CD14-positive monocyte (primary cell): ENCODE data around the gene C20orf204. TPM values are rescaled to one million over a fixed set of nuclear protein-coding genes. Genes with fewer than 3 reads are reported as not detected.
A peak's percentile ranks its signal among the peaks of the same experiment; 100 is the strongest.
"Not testable (repeated sequence)": the region's sequence is repeated elsewhere in the genome, so short reads cannot be mapped to it uniquely, and the experiment has no call there.

Source experiments
- DNase-seq, 3 donors: peaks; one replicate each; pipeline ENCODE4 v3.0.0-alpha.2; 2011 to 2022
- H2AFZ ChIP-seq: 2 replicates; pipeline ENCODE4 v1.6.0; 2012; ENCODE audit warnings: mild to moderate bottlenecking, low read depth, low read length, inconsistent platforms; ENCODE audit not compliant: insufficient read depth, poor library complexity, severe bottlenecking
- H3K27ac ChIP-seq, 2 donors: 1 replicate in 1 of 2; 2 replicates in 1 of 2; pipeline ENCODE4 v1.5.1; 2012 to 2013; ENCODE audit warnings: low read length in 2 of 2, control low read depth in 1 of 2, inconsistent platforms in 1 of 2, low read depth in 1 of 2, mild to moderate bottlenecking in 1 of 2
- H3K27me3 ChIP-seq, 2 donors: one replicate each; pipeline versions ENCODE4 v1.6.0 to v1.6.1; 2011 to 2013; ENCODE audit warnings: low read length in 2 of 2; ENCODE audit not compliant: control insufficient read depth in 2 of 2, insufficient read depth in 2 of 2
- H3K36me3 ChIP-seq, 2 donors: replicated peaks in 1 of 2; 1 replicate in 1 of 2; 2 replicates in 1 of 2; pipeline versions ENCODE4 v1.5.1 to v1.6.1; 2012 to 2013; ENCODE audit warnings: low read length in 2 of 2, control low read depth in 1 of 2, inconsistent platforms in 1 of 2, mild to moderate bottlenecking in 1 of 2; ENCODE audit not compliant: insufficient read depth in 2 of 2, control insufficient read depth in 1 of 2
- H3K4me1 ChIP-seq, 2 donors: 1 replicate in 1 of 2; 2 replicates in 1 of 2; pipeline versions ENCODE4 v1.5.1 to v1.6.1; 2012 to 2013; ENCODE audit warnings: low read length in 2 of 2, control low read depth in 1 of 2, inconsistent platforms in 1 of 2, mild to moderate bottlenecking in 1 of 2, moderate library complexity in 1 of 2; ENCODE audit not compliant: insufficient read depth in 2 of 2, control insufficient read depth in 1 of 2
- H3K4me2 ChIP-seq: replicated peaks from 2 replicates; pipeline ENCODE3; 2012; ENCODE audit warnings: low read length, moderate library complexity, mild to moderate bottlenecking; ENCODE audit not compliant: poor library complexity, severe bottlenecking; ENCODE audit errors: extremely low read depth
- H3K4me3 ChIP-seq, 3 experiments: fragments of 200-600 bp in 1 of 3; sonication (generic) in 1 of 3; replicated peaks in 1 of 3; 1 replicate in 2 of 3; 2 replicates in 1 of 3; pipeline ENCODE4 v1.5.1; 2011 to 2013; ENCODE audit warnings: low read length in 3 of 3, mild to moderate bottlenecking in 3 of 3, control low read depth in 2 of 3, low read depth in 2 of 3, inconsistent platforms in 1 of 3, moderate library complexity in 1 of 3
- H3K79me2 ChIP-seq: 2 replicates; pipeline ENCODE4 v1.6.0; 2012; ENCODE audit warnings: mild to moderate bottlenecking, control low read depth, inconsistent platforms, low read length, moderate library complexity; ENCODE audit not compliant: insufficient read depth
- H3K9ac ChIP-seq: 2 replicates; pipeline ENCODE4 v1.6.0; 2017; ENCODE audit warnings: low read length, mild to moderate bottlenecking; ENCODE audit not compliant: insufficient read depth, poor library complexity, severe bottlenecking
- H3K9me3 ChIP-seq, 2 donors: replicated peaks in 1 of 2; 1 replicate in 1 of 2; 2 replicates in 1 of 2; pipeline versions ENCODE4 v1.5.1 to v1.6.1; 2012 to 2013; ENCODE audit warnings: low read length in 2 of 2, control low read depth in 1 of 2; ENCODE audit not compliant: control insufficient read depth in 1 of 2, insufficient read depth in 1 of 2
- H4K20me1 ChIP-seq: 2 replicates; pipeline ENCODE4 v1.6.0; 2012; ENCODE audit warnings: mild to moderate bottlenecking, low read length, control low read depth, moderate library complexity; ENCODE audit not compliant: insufficient read depth
- H3K27ac Mint-ChIP-seq, 7 donors: one replicate each; pipeline ENCODE4 v1.8.0; 2020; ENCODE audit warnings: mild to moderate bottlenecking in 7 of 7, mixed read lengths in 7 of 7, moderate library complexity in 6 of 7, inconsistent platforms in 2 of 7
- H3K27me3 Mint-ChIP-seq, 3 donors: one replicate each; pipeline ENCODE4 v1.8.0; 2021 to 2022; ENCODE audit warnings: low read depth in 3 of 3, mild to moderate bottlenecking in 3 of 3, mixed read lengths in 3 of 3, moderate library complexity in 3 of 3, inconsistent platforms in 1 of 3
- H3K36me3 Mint-ChIP-seq, 2 donors: one replicate each; pipeline ENCODE4 v1.8.0; 2020; ENCODE audit warnings: mixed read lengths in 2 of 2, inconsistent platforms in 1 of 2, mild to moderate bottlenecking in 1 of 2
- H3K4me1 Mint-ChIP-seq: one replicate; pipeline ENCODE4 v1.8.0; 2020; ENCODE audit warnings: mild to moderate bottlenecking, mixed read lengths
- H3K4me3 Mint-ChIP-seq, 2 donors: one replicate each; pipeline ENCODE4 v1.8.0; 2020; ENCODE audit warnings: mild to moderate bottlenecking in 2 of 2, mixed read lengths in 2 of 2, moderate library complexity in 1 of 2
- H3K9me3 Mint-ChIP-seq, 7 donors: one replicate each; pipeline ENCODE4 v1.8.0; 2020 to 2022; ENCODE audit warnings: mixed read lengths in 7 of 7, mild to moderate bottlenecking in 6 of 7, moderate library complexity in 6 of 7, inconsistent platforms in 2 of 7
- intact Hi-C, 2 donors: fragments of 100-400 bp; cut with micrococcal nuclease; formaldehyde crosslinking; loops; one replicate each; pipeline versions ENCODE4 v1.15.0 to v1.15.1; 2023
- polyA plus RNA-seq, 3 donors: library from polyadenylated mRNA; depleted of rRNA in 1 of 3; unstranded in 2 of 3; stranded (reverse) in 1 of 3; fragments of 300-500 nt in 2 of 3; fragments of >200 nt in 1 of 3; fragmentation: Illumina TruSeq in 2 of 3; gene quantifications; 1 replicate in 2 of 3; 2 replicates in 1 of 3; pipeline ENCODE4 v1.2.3, GENCODE V29; 2012 to 2021
- small RNA-seq: library from RNA; depleted of rRNA; stranded (forward); fragments of <200 nt; gene quantifications from one replicate; pipeline ENCODE3, GENCODE V24; 2012; ENCODE audit warnings: low read depth; ENCODE audit not compliant: insufficient read length

Gene C20orf204
- polyA plus RNA-seq, 3 donors = 0.20 TPM; not detected in 2

DNA sequence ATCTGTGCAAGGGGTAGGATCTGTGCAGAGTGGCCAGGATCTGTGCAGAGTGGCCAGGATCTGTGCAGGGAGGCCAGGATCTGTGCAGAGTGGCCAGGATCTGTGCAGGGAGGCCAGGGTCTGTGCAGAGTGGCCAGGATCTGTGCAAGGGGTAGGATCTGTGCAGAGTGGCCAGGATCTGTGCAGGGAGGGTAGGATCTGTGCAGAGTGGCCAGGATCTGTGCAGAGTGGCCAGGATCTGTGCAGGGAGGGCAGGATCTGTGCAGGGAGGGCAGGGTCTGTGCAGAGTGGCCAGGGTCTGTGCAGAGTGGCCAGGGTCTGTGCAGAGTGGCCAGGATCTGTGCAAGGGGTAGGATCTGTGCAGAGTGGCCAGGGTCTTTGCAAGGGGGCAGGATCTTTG, 52.6 kb downstream of the C20orf204 start:
- H3K36me3 ChIP-seq, H3K9ac ChIP-seq, intact Hi-C loops, H2AFZ ChIP-seq, H3K4me3 ChIP-seq, H3K79me2 ChIP-seq, DNase-seq, H3K27ac ChIP-seq, H3K36me3 Mint-ChIP-seq, H3K4me2 ChIP-seq, H3K4me3 Mint-ChIP-seq: not testable (repeated sequence)
- H3K9me3 Mint-ChIP-seq = peaks cover 6 to 12% (median 11%) of the 10 kb centered on the region in 7 donors
- peaks cover 19 to 24% (median 20%) of the 10 kb centered on the region in 3 donors for H3K27me3 Mint-ChIP-seq
- Histone ChIP-seq H3K9me3 (peaks cover 8 to 14% of the 10 kb centered on the region in 2 donors), H4K20me1 (peaks cover 76% of the 10 kb centered on the region), H3K4me1 (peaks cover 9 to 14% of the 10 kb centered on the region in 2 donors), H3K27me3 (peaks cover 9 to 20% of the 10 kb centered on the region in 2 donors)
- peaks cover 12% of the 10 kb centered on the region for H3K4me1 Mint-ChIP-seq
- H3K27ac Mint-ChIP-seq = peak overlapping the region in 1 of 7 donors; percentile 69

Small RNAs within 50 kb of the gene (small RNA-seq; reads per million reads assigned to genes)
- gene AL355803.1 (not detected), gene MIR6813 (1.9 reads per million)

Other genes starting within 250 kb of the C20orf204 start
- 1 to 10 TPM in 1 of 3 donors, under 1 TPM in 2; 0.07 to 2.3 (median 0.37) TPM for gene ZBTB46, start 204.9 kb upstream of the C20orf204 start, polyA plus RNA-seq
- not detected for gene ABHD16B, start 174.7 kb upstream of the C20orf204 start, polyA plus RNA-seq
- 100 to 1,000 TPM; 137 to 167 (median 144) TPM for gene TPD52L2, start 170.9 kb upstream of the C20orf204 start, polyA plus RNA-seq
- gene DNAJC5, start 141.1 kb upstream of the C20orf204 start, polyA plus RNA-seq = 10 to 100 TPM in 1 of 3 donors, 1 to 10 TPM in 2; 5.9 to 44.4 (median 7.4) TPM
- gene UCKL1, start 79.8 kb upstream of the C20orf204 start, polyA plus RNA-seq = 10 to 100 TPM; 10.9 to 65.8 (median 14.5) TPM
- gene ZNF512B, start 66.3 kb upstream of the C20orf204 start, polyA plus RNA-seq = 1 to 10 TPM in 1 of 3 donors, under 1 TPM in 1, not detected in 1; 0.10 to 2.6 TPM
- gene SAMD10, start 56.5 kb upstream of the C20orf204 start, polyA plus RNA-seq = 1 to 10 TPM in 1 of 3 donors, under 1 TPM in 2; 0.34 to 2.4 (median 0.67) TPM
- gene PRPF6, start 55.0 kb upstream of the C20orf204 start, polyA plus RNA-seq = 10 to 100 TPM; 29.1 to 47.7 (median 34.5) TPM
- gene SOX18, start 13.5 kb downstream of the C20orf204 start, polyA plus RNA-seq = not detected
- 10 to 100 TPM; 15.7 to 24.3 (median 16.0) TPM for gene TCEA2, start 27.0 kb downstream of the C20orf204 start, polyA plus RNA-seq
- 100 to 1,000 TPM; 235 to 280 (median 244) TPM for gene RGS19, start 43.3 kb downstream of the C20orf204 start, polyA plus RNA-seq
- 1 to 10 TPM; 7.0 to 9.0 (median 8.8) TPM for gene OPRL1, start 43.9 kb downstream of the C20orf204 start, polyA plus RNA-seq
- gene LKAAEAR1, start 48.2 kb downstream of the C20orf204 start, polyA plus RNA-seq = under 1 TPM; 0.61 to 0.86 (median 0.64) TPM
- gene NPBWR2, start 71.4 kb downstream of the C20orf204 start, polyA plus RNA-seq = not detected
- not detected for gene MYT1, start 128.3 kb downstream of the C20orf204 start, polyA plus RNA-seq
- gene PCMTD2, start 219.6 kb downstream of the C20orf204 start, polyA plus RNA-seq = 10 to 100 TPM; 26.5 to 49.1 (median 27.6) TPM